ENCODE results near the gene WARS2. TPM values are rescaled to one million over a fixed set of nuclear protein-coding genes. Genes with fewer than 3 reads are reported as not detected.

The WARS2 gene
- total and polyA plus RNA-seq, 12 donors: 5.1 to 35.9 (median 20.9) TPM

- TF ChIP-seq, protein P1, sequence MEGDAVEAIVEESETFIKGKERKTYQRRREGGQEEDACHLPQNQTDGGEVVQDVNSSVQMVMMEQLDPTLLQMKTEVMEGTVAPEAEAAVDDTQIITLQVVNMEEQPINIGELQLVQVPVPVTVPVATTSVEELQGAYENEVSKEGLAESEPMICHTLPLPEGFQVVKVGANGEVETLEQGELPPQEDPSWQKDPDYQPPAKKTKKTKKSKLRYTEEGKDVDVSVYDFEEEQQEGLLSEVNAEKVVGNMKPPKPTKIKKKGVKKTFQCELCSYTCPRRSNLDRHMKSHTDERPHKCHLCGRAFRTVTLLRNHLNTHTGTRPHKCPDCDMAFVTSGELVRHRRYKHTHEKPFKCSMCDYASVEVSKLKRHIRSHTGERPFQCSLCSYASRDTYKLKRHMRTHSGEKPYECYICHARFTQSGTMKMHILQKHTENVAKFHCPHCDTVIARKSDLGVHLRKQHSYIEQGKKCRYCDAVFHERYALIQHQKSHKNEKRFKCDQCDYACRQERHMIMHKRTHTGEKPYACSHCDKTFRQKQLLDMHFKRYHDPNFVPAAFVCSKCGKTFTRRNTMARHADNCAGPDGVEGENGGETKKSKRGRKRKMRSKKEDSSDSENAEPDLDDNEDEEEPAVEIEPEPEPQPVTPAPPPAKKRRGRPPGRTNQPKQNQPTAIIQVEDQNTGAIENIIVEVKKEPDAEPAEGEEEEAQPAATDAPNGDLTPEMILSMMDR (IDR thresholded peaks at IDR 0.05): no peak
- no peak for TF ChIP-seq POLR2A (IDR thresholded peaks at IDR 0.05)
- Histone ChIP-seq H3K27ac (no peak overlapping the region), H3K36me3 (replicated peaks in 1 of 2) (peaks cover 0 to 11% of the 10 kb centered on the region in 2 donors), H3K4me3 (no peak overlapping the region), H3K27me3 (no peaks in the 10 kb centered on the region), H3K4me1 (replicated peaks in 1 of 2) (no peaks in the 10 kb centered on the region), H3K9me3 (replicated peaks in 1 of 3) (no peaks in the 10 kb centered on the region)
- DNase-seq: no peak
- intact Hi-C loops (cut with DNase I): no loop called here
- WGBS, 4 donors: 82 to 93% (median 84%) methylated on average over 2 of the region's 2 CpGs
Measured at GRCh38 chr1:119163396-119163795, 22.9 kb upstream of the WARS2 start.

GRCh38 chr1:119160866-119161265 lies 20.4 kb upstream of the WARS2 start:
- 68 to 80% (median 75%) methylated on average over 4 of the region's 4 CpGs for WGBS, 4 donors
- Histone ChIP-seq H3K4me1 (replicated peaks in 1 of 2) (no peaks in the 10 kb centered on the region), H3K4me3 (no peak overlapping the region), H3K27me3 (no peaks in the 10 kb centered on the region), H3K36me3 (replicated peaks in 1 of 2) (peaks cover 0 to 18% of the 10 kb centered on the region in 2 donors), H3K27ac (no peak overlapping the region), H3K9me3 (replicated peaks in 1 of 3) (no peaks in the 10 kb centered on the region)
- TF ChIP-seq, protein P1 (IDR thresholded peaks at IDR 0.05): no peak
- no peak for TF ChIP-seq POLR2A (IDR thresholded peaks at IDR 0.05)
- DNase-seq: no peak
- intact Hi-C loops (cut with DNase I): no loop called here

GRCh38 chr1:119160409-119160808 lies 20.0 kb upstream of the WARS2 start:
- H3K36me3 ChIP-seq (replicated peaks in 1 of 2): peaks cover 0 to 18% of the 10 kb centered on the region in 2 donors
- H3K9me3 ChIP-seq (replicated peaks in 1 of 3): no peaks in the 10 kb centered on the region
- no peak overlapping the region for H3K4me3 ChIP-seq
- no peaks in the 10 kb centered on the region for H3K27me3 ChIP-seq
- no peaks in the 10 kb centered on the region for H3K4me1 ChIP-seq (replicated peaks in 1 of 2)
- WGBS, 4 donors: 94 to 98% (median 96%) methylated on average over 2 of the region's 2 CpGs
- intact Hi-C loops (cut with DNase I): no loop called here
- no peak overlapping the region for H3K27ac ChIP-seq
- TF ChIP-seq, protein P1 (IDR thresholded peaks at IDR 0.05): no peak
- TF ChIP-seq POLR2A (IDR thresholded peaks at IDR 0.05): no peak
- DNase-seq: no peak

DNA sequence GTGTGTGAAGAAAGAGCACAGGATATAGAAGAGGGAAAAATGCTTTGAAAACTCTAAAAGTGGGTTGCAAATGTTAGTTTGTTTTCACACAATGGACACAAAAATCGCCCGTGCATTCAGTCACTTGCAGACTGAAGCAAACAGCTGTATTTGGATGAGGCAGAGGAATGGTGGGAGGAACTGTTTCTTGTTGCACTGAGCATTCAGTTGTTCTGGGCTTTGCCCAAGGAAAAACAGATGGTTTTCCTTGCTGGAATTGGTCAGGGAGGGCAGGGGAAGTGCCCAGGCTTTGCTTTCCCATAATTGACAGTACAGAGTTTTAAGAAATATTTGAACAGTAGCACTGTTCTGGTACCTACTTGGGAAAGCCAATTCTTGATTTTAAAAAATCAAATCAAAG lies 19.5 kb upstream of the WARS2 start:
- intact Hi-C loops (cut with DNase I): no loop called here
- H3K4me1 ChIP-seq (replicated peaks in 1 of 2): no peaks in the 10 kb centered on the region
- DNase-seq: no peak
- H3K36me3 ChIP-seq (replicated peaks in 1 of 2): peaks cover 0 to 18% of the 10 kb centered on the region in 2 donors
- 91 to 95% (median 93%) methylated on average over 2 of the region's 2 CpGs for WGBS, 4 donors
- H3K27me3 ChIP-seq: no peaks in the 10 kb centered on the region
- TF ChIP-seq, protein P1 (IDR thresholded peaks at IDR 0.05): no peak
- TF ChIP-seq POLR2A (IDR thresholded peaks at IDR 0.05): no peak
- H3K27ac ChIP-seq: no peak overlapping the region
- H3K4me3 ChIP-seq: no peak overlapping the region
- H3K9me3 ChIP-seq (replicated peaks in 1 of 3): no peaks in the 10 kb centered on the region

Data from adrenal gland (tissue), 12 donors.